GM18868 (cell line): ENCODE measurements around the gene FAM24A.
"Not testable (repeated sequence)": the region's sequence is repeated elsewhere in the genome, so short reads cannot be mapped to it uniquely, and the experiment has no call there.

Source experiments
- ATAC-seq: cut with Tn5 transposase; IDR thresholded peaks from one replicate; pipeline ENCODE4 v1.9.1; 2021; ENCODE audit warnings: mild to moderate bottlenecking, moderate library complexity; ENCODE audit not compliant: unreplicated experiment

FAM24A gene

GRCh38 chr10:122910310-122910709 is at the start of gene FAM24A:
FAM24A (plus strand) TSS chr10:122910610; CDS start chr10:122911635, 1,025 bp downstream.
- no peak for ATAC-seq

- ATAC-seq, result no peak
These were observed 48.7 kb upstream of the FAM24A start for GRCh38 chr10:122861711-122862161.

- no peak for ATAC-seq
These were observed 46.9 kb upstream of the FAM24A start for GRCh38 chr10:122863216-122864193.

GRCh38 chr10:122864194-122864592 is 46.2 kb upstream of the FAM24A start:
- ATAC-seq, result no peak

- no peak for ATAC-seq
These were observed 45.5 kb upstream of the FAM24A start for GRCh38 chr10:122864901-122865300.

GRCh38 chr10:122866757-122867482 is 43.5 kb upstream of the FAM24A start:
- ATAC-seq, result not testable (repeated sequence)

GRCh38 chr10:122868768-122869167 is 41.6 kb upstream of the FAM24A start:
- not testable (repeated sequence) for ATAC-seq

GRCh38 chr10:122871947-122872346 is 38.5 kb upstream of the FAM24A start:
- not testable (repeated sequence) for ATAC-seq

GRCh38 chr10:122875843-122876466 is 34.5 kb upstream of the FAM24A start:
- no peak for ATAC-seq

- no peak for ATAC-seq
These were observed 33.9 kb upstream of the FAM24A start for GRCh38 chr10:122876467-122876855.

GRCh38 chr10:122877264-122877663 is 33.1 kb upstream of the FAM24A start:
- no peak for ATAC-seq

- peak; percentile 20 for ATAC-seq
These were observed 31.5 kb upstream of the FAM24A start for GRCh38 chr10:122878799-122879338.

GRCh38 chr10:122879339-122880273 is 30.8 kb upstream of the FAM24A start, which contains the start of gene FAM24B:
FAM24B (minus strand) TSS chr10:122879581; CDS start chr10:122850515, 29,066 bp downstream.
- ATAC-seq, result peak; percentile 77

GRCh38 chr10:122882766-122883165 is 27.6 kb upstream of the FAM24A start:
- ATAC-seq, result no peak

- no peak for ATAC-seq
These were observed 26.2 kb upstream of the FAM24A start for GRCh38 chr10:122884166-122884565.

GRCh38 chr10:122894261-122894944 is 16.0 kb upstream of the FAM24A start:
- no peak for ATAC-seq

- not testable (repeated sequence) for ATAC-seq
These were observed 6.5 kb upstream of the FAM24A start for GRCh38 chr10:122903861-122904260.

GRCh38 chr10:122911889-122912484 is 1.6 kb downstream of the FAM24A start:
- no peak for ATAC-seq

GRCh38 chr10:122915700-122916099 is 5.3 kb downstream of the FAM24A start:
- no peak for ATAC-seq
